Stimulated activated CD8-positive, alpha-beta memory T cell treated with anti-CD3 and anti-CD28 coated beads, Interleukin-7, amount 100 ng/mL, for 4 hours (primary cell): ENCODE data around the gene SLC23A2.
"Not testable (repeated sequence)": the region's sequence is repeated elsewhere in the genome, so short reads cannot be mapped to it uniquely, and the experiment has no call there.

Source experiments
- DNase-seq, 2 donors: peaks; one replicate each; pipeline ENCODE4 v3.0.0-alpha.2; 2020; ENCODE audit warnings: low read depth in 2 of 2

SLC23A2 gene

DNA sequence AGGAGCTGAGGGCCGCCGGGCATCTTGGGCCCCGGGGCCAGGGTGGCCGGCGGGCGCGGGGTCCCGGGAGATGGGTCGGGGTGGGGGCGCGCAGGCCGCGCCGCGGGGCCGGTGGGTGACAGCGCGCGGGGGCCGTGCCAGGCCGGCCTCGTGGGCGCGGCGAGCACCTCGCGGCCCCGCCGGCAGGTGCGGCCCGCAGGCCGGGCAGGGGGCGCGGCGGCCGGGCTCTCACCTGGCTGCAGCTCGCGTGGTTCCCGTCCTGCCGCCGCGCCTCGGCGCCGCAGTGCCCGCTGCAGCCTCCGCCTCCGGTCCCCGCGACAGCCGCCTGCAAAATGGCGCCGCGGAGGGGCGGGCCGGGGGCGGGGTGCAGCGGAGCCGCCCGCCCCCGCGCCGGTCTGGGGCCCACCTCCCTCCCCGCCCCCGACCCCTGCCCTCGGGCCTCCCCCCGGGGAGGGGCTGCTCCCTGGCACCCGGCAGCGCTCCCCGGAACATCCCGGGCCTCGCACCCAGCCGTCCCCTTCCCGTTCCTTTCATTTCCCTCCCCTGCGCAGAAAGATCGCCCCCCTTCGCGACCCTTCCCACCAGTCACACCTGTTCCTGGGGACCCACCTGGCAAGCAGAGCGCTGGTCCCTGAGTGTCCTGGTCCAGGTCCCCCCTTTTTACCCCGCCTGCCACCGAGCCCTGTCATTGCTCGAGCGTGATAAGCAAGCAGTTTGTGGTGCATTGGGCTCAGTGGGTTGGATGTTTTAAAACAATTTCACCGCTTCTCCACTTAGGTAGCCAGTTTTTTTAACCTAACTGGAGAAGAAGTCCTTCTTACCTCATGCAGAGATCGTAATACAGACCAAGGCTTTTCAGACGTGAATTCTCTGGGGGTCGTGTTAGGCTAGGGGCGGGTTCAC is at the start of gene SLC23A2:
TSS of gene SLC23A2 (minus strand) at position 337 of the 903 bp plus-strand sequence. CDS start 68,948 bp downstream, outside the sequence.
- peak; percentile 12 to 63 for DNase-seq

DNA sequence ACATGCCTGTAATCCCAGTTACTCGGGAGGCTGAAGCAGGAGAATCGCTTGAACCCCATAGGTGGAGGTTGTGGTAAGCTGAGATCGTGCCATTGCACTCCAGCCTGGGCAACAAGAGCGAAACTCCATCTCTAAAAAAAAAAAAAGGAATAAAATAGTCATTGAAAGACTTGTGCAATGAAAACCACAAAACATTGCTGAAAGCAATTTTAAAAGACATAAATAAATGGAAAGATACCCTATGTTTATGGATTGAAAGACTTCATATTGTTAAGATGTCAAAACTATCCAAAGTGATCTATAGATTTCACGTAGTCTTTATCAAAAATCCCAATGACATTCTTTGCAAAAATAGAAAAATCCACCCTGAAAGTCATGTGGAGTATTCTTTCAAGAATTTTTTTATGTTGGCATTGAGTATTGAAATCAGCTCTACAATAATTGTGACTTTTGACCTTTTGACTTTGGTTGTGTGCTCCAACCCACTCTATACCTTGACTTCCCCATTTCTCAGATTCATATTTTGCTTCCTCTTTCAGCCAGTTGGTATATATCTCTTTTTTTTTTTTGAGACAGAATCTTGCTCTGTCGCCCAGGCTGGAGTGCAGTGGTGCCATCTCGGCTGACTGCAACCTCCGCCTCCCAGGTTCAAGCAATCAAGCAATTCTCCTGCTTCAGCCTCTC is 45.5 kb upstream of the SLC23A2 start:
- DNase-seq, result no peak

DNA sequence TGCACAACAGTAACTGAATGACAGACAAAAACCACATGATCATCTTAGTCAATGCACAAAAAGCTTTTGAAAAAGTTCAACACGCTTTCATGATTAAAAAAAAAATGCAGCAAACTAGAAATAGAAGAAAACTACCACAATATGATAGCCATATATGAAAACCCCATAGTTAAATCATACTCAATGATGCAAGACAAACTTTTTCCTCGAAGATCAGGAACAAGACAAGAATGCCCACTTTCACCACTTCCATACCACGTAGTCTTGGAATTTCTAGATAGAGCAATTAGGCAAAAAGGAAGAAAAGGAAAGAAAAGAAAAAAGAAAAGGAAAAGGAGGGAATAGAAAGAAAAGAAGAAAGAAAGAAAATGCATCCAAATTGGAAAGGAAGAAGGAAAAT is 44.6 kb upstream of the SLC23A2 start:
- DNase-seq, result no peak

DNA sequence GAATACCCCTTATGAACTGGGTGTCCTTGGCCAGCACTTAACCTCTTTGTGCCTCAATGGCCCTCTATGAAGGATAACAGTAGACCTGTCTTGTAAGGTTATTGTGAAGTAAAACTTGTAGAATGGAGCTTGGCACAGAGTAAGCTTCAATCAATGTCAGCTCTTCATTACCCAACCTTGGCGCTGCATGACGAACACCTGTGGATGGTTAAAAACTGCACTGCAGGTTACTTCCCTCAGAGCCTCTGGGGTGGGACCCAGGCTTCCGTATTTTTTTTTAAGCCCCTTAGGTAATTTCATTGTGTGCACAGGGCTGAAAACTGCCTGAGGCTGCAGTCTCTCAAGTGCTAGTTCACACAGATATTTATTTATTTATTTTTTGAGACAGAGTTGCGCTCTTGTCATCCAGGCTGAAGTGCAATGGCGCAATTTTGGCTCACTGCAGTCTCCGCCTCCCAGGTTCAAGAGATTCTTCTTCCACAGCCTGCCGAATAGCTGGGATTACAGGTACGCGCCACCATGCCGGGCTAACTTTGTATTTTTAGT is 42.8 kb upstream of the SLC23A2 start:
- DNase-seq, result no peak

DNA sequence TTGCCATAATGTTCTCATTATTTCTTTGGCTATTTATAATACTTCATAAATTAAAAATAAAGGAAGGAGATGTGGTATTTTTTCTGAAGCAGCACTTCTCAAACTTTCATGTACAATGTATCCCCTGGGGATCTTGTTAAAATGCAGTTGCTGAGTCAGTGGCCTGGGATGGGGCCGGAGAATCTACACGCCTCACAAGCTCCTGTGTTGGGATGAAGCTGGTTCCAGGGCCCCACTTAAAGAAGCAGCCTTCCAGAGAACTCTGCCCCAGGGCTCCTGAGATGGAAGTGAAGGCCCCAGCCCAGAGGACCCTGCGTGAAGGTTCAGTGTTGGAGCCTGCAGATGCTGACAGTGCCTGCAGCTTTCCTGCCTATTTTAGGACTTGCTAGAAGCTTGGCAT is 40.1 kb upstream of the SLC23A2 start:
- no peak for DNase-seq

DNA sequence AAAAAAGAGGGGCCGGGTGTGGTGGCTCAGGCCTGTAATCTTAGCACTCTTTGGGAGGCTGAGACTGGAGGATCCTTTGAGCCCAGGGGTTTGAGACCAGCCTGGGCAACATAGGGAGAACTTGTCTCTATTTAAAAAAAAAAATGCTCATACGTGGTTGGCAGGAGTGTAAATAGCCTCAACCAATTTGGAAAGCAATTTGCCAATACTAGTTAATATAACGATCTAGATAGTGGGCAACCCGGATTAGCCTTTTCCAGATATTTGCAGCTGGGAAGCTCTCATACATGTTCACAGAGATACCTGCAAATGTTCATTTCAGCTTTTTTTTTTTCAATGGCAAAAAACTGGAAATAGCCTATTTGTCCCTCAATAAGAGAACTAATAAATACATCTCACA is 39.0 kb upstream of the SLC23A2 start:
- no peak for DNase-seq

DNA sequence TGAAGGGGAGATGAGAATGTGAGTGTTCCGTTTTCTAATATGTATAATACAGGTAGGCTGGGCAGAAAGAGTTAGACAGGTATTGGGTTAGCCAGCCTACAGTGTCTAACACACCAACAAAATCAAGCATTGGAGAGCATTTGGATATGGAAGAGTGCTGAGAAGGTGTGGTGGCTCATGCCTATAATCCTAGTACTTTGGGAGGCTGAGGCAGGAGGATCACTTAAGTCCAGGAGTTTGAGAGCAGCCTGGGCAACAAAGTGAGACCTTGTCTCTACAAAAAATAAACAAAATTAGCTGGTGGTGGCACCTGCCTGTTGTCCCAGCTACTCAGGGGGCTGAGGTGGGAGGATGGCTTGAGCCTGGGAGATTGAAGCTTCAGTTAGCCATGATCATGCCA is 38.6 kb upstream of the SLC23A2 start:
- no peak for DNase-seq

DNA sequence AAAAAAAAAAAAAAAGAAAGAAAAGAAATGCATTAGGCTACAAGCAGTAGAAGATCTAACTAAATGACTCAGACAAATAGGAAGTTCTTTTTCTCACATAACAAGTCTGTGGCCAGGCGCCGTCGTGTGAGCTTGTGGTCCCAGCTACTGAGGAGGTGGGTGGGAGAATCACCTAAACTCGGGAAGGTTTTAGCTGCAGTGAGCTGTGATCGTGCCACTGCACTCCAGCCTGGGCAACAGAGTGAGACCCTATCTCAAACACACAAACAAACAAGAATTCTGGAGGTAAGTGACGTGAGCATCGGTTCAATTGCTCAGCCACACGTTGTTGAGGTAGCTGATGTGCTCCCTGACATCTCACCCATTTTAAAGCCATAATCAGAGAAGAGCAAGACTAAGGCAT is 37.9 kb upstream of the SLC23A2 start:
- DNase-seq, result peak; percentile 38 to 57

DNA sequence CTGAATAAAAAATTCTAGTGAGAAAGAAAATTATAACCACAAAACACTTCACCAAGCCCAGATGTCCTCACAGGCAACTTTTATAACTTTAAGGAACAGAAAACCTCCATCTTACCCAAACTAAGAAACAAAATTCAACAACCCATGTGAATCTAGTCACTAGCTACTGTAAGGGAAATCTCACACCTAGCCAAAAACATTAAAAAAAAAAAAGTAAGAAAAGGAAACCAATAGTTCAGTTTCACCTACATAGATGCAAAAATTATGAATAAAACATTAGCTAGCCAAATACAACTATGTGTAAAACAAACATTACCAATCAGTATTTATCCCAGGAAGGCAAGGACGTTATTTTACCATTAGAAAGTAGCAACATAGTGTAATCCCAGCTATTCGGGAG is 35.5 kb upstream of the SLC23A2 start:
- no peak for DNase-seq

DNA sequence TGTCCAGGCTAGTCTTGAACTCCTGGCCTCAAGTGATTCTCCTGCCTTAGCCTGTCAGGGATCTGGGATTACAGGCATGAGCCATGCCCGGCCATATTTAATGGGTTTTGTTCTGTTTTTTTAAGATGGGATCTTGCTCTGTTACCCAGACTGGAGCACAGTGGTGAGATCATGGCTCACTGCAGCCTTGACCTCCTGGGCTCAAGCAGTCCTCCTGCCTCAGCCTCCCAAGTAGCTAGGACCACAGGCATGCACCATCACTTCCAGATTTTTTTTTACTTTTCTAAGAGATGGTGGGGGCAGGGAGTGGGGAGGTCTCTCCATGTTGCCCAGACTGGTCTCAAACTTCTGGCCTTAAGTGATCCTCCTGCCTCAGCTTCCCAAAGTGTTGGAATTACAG is 34.2 kb upstream of the SLC23A2 start:
- DNase-seq, result not testable (repeated sequence)

DNA sequence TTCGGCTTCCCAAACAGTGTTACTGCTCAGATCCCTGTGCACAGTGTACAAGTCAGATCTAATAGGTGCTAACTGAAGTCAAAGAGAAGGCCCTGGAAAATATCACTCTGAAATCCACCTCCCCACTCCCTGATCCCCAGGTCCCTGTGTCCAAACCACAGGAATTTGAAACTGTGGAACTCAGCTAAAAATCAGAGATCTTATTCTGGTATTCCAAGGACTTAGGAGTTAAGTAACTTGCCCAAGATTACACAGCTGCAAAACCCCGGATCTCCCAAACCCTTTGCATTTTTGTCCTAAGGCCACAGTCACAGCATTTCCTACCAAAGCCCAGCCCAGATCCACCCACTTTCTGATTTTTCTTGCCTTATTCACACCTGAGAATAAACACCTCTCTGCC is 32.3 kb upstream of the SLC23A2 start:
- DNase-seq, result no peak

DNA sequence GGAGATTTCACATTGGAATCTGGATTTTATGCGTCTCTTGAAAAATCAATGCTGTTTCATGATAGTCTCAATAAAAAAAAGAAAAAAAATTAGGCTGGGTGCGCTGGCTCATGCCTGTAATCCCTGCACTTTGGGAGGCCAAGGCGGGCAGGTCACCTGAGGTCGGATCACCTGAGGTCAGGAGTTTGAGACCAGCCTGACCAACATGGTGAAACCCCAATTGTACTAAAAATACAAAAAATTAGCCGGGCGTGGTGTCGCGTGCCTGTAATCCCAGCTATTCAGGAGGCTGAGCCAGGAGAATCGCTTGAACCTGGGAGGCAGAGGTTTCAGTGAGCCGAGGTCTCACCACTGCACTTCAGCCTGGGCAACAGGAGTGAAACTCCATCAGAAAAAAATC is 30.4 kb upstream of the SLC23A2 start:
- not testable (repeated sequence) for DNase-seq

DNA sequence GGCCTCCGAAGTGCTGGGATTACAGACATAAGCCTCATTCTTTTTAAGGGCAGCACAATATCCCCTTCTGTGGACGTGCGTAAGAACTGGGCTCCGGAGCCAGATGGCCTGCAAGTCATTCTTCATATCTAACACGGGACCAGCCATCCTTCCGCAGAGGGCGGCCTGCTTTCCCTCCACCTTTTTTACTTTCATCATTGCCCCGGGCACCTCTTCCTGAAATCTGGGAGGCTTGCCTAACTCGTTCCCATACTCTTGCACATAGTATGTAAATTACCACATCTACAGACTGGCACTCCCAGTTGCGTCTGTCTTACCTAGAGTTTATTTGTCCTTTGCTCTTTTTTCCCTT is 29.9 kb upstream of the SLC23A2 start:
- DNase-seq, result no peak

DNA sequence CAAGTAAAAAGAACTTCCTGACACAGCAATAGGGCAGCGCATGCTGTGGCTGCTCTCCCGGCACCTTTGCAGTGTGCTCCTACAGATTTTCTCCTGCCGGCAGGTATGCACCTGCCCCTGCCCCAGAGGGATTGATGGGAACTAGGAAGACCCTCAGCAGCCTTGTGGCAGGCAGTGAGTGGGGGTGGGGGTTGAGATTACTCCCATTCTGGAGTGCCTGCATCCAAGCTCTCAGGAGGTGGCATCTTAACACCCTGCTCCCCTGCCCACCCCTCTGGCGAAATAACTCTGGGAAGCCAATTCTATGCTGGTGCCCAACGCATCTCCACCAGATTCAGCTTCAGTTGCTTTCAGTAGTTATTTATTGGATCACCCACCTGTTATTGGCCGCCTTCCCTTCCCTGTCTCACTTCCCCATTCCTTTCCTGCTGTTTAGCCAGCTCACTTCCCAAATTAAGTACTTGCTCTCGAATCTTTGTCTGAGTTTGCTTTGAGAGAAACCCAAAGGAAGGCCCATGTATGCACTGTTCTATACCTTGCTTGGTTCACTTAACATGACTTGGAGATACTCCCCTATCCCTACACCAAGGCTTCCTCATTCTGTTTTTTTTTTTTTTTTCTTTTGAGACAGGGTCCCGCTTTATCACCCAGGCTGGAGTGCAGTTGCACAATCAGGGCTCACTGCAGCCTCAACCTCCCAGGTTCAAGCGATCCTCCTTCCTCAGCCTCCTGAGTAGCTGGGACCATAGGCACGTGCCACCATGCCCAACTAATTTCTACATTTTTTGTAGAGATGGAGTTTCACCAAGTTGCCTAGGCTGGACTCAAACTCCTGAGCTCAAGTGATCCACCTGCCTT is 29.3 kb upstream of the SLC23A2 start:
- DNase-seq, result no peak

DNA sequence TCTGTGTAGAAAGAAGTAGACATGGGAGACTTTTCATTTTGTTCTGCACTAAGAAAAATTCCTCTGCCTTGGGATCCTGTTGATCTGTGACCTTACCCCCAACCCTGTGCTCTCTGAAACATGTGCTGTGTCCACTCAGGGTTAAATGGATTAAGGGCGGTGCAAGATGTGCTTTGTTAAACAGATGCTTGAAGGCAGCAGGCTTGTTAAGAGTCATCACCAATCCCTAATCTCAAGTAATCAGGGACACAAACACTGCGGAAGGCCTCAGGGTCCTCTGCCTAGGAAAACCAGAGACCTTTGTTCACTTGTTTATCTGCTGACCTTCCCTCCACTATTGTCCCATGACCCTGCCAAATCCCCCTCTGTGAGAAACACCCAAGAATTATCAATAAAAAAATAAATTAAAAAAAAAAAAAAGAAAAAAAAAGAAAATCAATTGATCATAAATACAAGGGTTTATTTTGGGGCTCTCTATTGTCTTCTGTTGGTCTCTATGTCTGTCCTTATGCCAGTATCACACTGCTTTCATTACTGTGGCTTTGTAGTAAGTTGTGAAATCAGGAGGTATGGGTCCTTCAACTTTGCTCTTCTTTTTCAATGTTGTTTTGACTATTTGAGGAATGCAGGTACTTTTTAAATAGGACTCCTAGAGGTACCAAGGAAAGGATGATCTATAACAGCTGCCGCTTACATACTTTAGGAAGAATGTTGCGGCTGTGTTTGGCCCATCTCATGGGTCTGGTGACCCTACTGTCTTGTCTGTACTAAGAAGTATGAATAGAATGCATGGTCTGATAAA is 27.1 kb upstream of the SLC23A2 start:
- DNase-seq, result not testable (repeated sequence)

DNA sequence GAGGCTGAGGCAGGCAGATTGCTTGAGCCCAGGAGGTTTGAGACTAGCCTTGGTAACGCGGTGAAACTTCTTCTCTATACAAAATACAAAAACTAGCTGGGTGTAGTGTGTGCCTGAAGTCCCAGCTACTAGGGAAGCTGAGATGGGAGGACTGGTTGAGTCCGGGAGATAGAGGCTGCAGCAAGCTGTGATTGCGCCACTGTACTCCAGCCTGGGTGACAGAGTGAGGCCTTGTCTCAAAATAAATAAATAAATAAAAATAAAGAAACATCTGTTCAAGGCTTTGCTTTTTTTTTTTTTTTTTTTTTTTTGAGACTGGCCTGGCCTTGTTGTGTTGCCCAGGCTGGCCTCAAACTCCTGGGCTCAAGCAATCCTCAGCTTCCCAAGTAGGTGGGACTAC is 23.7 kb upstream of the SLC23A2 start:
- no peak for DNase-seq

DNA sequence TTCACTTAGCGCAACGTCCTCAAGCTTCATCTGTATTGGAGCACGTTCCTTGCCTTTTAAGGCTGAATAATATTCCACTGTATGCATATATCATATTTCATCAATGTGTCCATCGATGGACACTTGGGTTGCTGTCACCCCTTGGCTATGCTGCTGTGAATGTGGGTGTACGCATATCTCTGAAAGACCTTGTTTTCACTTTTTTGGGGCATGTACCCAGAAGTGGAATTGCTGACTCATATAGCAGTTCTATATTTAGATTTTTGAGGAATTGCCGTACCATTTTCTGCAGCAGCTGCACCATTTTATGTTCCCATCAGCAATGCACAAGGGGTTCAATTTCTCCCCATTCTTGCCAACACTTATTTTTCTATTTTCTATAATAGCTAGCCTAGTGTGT is 22.8 kb upstream of the SLC23A2 start:
- DNase-seq, result no peak

DNA sequence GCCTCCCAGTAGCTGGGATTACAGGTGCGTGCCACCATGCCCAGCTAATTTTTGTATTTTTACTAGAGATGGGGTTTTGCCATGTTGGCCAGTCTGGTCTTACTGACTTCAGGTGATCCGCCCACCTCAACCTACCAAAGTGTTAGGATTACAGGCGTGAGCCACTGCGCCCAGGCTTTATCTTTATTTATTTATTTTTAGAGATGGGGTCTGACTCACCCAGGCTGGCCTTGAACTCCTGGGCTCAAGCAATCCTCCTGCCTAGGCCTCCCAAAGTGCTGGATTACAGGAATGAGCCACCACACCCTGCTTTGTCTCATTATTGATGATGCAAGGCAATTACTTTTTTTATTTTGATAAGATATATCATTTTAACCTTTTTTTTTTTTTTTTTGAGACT is 21.9 kb upstream of the SLC23A2 start:
- not testable (repeated sequence) for DNase-seq

DNA sequence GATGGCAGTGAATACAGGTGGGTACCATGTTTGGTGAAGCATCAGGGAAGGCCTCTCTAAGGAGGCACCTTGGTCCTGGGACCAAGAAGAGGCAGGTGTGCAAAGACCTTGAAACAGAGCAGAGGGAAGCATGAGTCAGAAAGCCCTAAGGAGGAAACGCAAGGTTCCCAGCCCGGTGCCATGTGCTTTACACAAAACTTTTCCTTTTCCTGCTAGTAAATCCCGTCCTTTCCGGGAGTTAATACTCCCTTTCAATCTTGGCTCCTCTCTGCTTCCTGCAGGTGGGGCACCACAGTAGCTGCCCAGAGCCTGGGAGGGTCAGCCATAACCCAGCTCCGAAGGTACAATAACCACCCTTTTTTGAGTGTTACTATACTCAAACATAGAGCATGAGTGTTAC is 19.4 kb upstream of the SLC23A2 start:
- no peak for DNase-seq

DNA sequence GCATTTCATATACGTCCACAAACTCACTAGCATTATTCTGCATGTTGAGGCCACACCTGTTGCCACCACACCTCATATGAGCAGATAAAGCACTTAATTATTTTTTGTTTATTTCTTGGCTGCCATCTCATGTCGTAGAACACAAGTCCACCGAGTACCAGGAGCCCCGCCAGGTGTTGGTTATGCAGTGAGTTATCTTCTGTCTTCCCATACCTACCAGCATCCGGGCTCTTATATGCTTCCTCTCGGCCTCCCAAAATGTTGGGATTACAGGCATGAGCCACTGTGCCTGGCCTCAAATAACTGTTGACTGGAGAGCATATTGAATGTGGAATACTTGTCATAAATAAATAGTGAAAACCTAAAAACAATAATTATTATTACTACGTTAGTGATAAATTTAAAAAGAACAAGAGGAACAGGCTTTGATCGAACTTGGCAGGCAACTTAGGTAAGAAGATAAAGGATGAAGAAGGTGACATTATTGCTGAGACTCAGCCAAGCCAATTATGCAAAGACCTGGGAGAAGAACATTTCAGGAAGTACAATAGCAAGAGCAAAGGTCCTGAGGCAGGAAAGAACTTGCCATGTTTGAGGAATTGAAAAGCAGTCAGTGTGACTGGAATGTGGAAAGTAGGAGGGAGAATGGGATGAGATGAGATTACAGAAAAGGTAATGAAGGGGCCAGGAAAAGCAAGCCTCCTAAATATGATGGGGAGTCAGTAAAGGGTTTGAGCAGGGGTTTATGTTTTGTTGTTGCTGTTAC is 12.6 kb upstream of the SLC23A2 start:
- no peak for DNase-seq
